Transverse colon (tissue), 4 donors: ENCODE measurements around the gene TMED1. TPM values are rescaled to one million over a fixed set of nuclear protein-coding genes. Genes with fewer than 3 reads are reported as not detected.
A peak's percentile ranks its signal among the peaks of the same experiment; 100 is the strongest.
"Not testable (repeated sequence)": the region's sequence is repeated elsewhere in the genome, so short reads cannot be mapped to it uniquely, and the experiment has no call there.

Experiments
- DNase-seq: peaks from one replicate; pipeline ENCODE4 v3.0.0-alpha.2; 2019
- H3K27ac ChIP-seq, 4 donors: fragments of 200-600 bp; sonication (generic); 2 replicates each; pipeline ENCODE4 v1.5.1; 2016 to 2018; ENCODE audit warnings: inconsistent platforms in 4 of 4
- H3K27me3 ChIP-seq: fragments of 200-600 bp; sonication (generic); 2 replicates; pipeline ENCODE4 v1.5.1; 2017; ENCODE audit warnings: inconsistent platforms
- H3K36me3 ChIP-seq, 4 donors: fragments of 200-600 bp; sonication (generic); 2 replicates each; pipeline ENCODE4 v1.5.1; 2017 to 2019; ENCODE audit warnings: inconsistent platforms in 4 of 4
- H3K4me1 ChIP-seq, 4 donors: fragments of 200-600 bp; sonication (generic); 2 replicates each; pipeline ENCODE4 v1.5.1; 2017 to 2020; ENCODE audit warnings: inconsistent platforms in 4 of 4
- H3K4me3 ChIP-seq, 4 donors: fragments of 200-600 bp; sonication (generic); 1 replicate in 1 of 4; 2 replicates in 3 of 4; pipeline versions ENCODE4 v1.5.1 to v1.6.1; 2017 to 2019; ENCODE audit warnings: inconsistent platforms in 4 of 4
- H3K9me3 ChIP-seq, 2 donors: fragments of 200-600 bp; sonication (generic); 2 replicates each; pipeline ENCODE4 v1.5.1; 2017 to 2019; ENCODE audit warnings: inconsistent platforms in 2 of 2
- CTCF ChIP-seq, 5 experiments: fragments of 200-600 bp in 3 of 5; fragments of 450-650 bp in 2 of 5; sonication (generic) in 3 of 5; IDR thresholded peaks; 1 replicate in 2 of 5; 2 replicates in 3 of 5; pipeline ENCODE4 v1.5.1; 2016 to 2017; ENCODE audit warnings: antibody characterized with exemption in 5 of 5, inconsistent platforms in 3 of 5, mild to moderate bottlenecking in 2 of 5, moderate library complexity in 1 of 5
- EP300 ChIP-seq: sonication (generic); formaldehyde crosslinking; IDR thresholded peaks from one replicate; pipeline ENCODE4 v1.6.1; 2017; ENCODE audit warnings: antibody characterized with exemption, low read depth
- POLR2A ChIP-seq: fragments of 450-650 bp; IDR thresholded peaks from one replicate; pipeline ENCODE4 v1.6.1; 2016; ENCODE audit warnings: antibody characterized with exemption, mild to moderate bottlenecking, moderate library complexity
- POLR2AphosphoS5 ChIP-seq, 3 donors: sonication (generic); formaldehyde crosslinking; IDR thresholded peaks; one replicate each; pipeline ENCODE4 v1.6.1; 2016; ENCODE audit warnings: antibody characterized with exemption in 3 of 3
- WGBS, 2 donors: methylation state at CpG; one replicate each; pipeline ENCODE4 v1.1.5; 2018; ENCODE audit warnings: low coverage in 1 of 2; 5-methylcytosine and 5-hydroxymethylcytosine counted together
- in situ Hi-C, 4 donors: fragments of 200-750 bp; cut with MboI; loops; one replicate each; pipeline versions ENCODE4 v1.15.0 to v1.15.1; 2017; ENCODE audit warnings: low sequenced_read_pairs in 3 of 4, low pct_ligation_motif_present in 1 of 4, low pct_unique_long_range_greater_than_20kb in 1 of 4
- intact Hi-C: fragments of 100-400 bp; cut with DNase I; formaldehyde crosslinking; loops from one replicate; pipeline ENCODE4 v1.15.1; 2023; ENCODE audit warnings: low total_unique reads
- total RNA-seq, 4 donors: library from RNA; depleted of rRNA; stranded (reverse); fragments of >200 nt; gene quantifications; one replicate each; pipeline ENCODE4 v1.1.0, GENCODE V29; 2016

The TMED1 gene
- total RNA-seq, 4 donors from 2014 or later, result 2.8 to 40.4 (median 24.4) TPM

GRCh38 chr19:10870955-10871603 lies 35.1 kb upstream of the TMED1 start, which contains the start of gene CARM1:
Gene CARM1 (plus strand): TSS chr19:10871553. CDS start chr19:10871703, 150 bp downstream.
- TF ChIP-seq POLR2AphosphoS5 (IDR thresholded peaks at IDR 0.05), result peak in 2 of 3 donors; percentile 12 to 42
- no peak for TF ChIP-seq POLR2A
- TF ChIP-seq CTCF (IDR thresholded peaks at IDR 0.05), result peak in 4 of 5 experiments; percentile 43 to 65 (median 55)
- TF ChIP-seq EP300, result no peak
- Histone ChIP-seq H3K4me1 (peaks cover 13 to 35% (median 25%) of the 10 kb centered on the region in 4 donors), H3K27me3 (no peaks in the 10 kb centered on the region), H3K4me3 (peak within 1 kb of the TSS; percentile 75 to 96 (median 89)), H3K27ac (peak within 1 kb of the TSS; percentile 90 to 97 (median 92)), H3K36me3 (no peaks in the 10 kb centered on the region), H3K9me3 (no peaks in the 10 kb centered on the region)
- DNase-seq, result peak; percentile 100
- intact Hi-C loops, result loop anchor here (10.0 kb wide), 1 partner anchor 54 kb away; the partner anchor contains the start of genes TIMM29 and YIPF2
- 3% methylated on average over 16 of the region's 99 CpGs; no CpG with 5 or more reads in 1 of the 2 donors for WGBS, 2 donors
- in situ Hi-C loops, result loop anchor here in 2 of 4 donors (25.0 kb wide), 1 partner anchor 159 kb away; the partner anchor contains the start of genes DNM2 (in 2 of the 2) and QTRT1 (in 2 of the 2)

GRCh38 chr19:10870501-10870954 lies 34.5 kb upstream of the TMED1 start:
- in situ Hi-C loops, result loop anchor here in 2 of 4 donors (25.0 kb wide), 1 partner anchor 158 kb away; the partner anchor contains the start of genes DNM2 (in 2 of the 2) and QTRT1 (in 2 of the 2)
- no peak for DNase-seq
- Histone ChIP-seq H3K9me3 (no peaks in the 10 kb centered on the region), H3K27ac (peak overlapping the region; percentile 77 to 90 (median 86)), H3K27me3 (no peaks in the 10 kb centered on the region), H3K36me3 (no peaks in the 10 kb centered on the region), H3K4me1 (peaks cover 11 to 31% (median 24%) of the 10 kb centered on the region in 4 donors), H3K4me3 (peak overlapping the region; percentile 32 to 58 (median 39))
- 2 to 3% methylated on average over 6 to 21 of the region's 22 CpGs for WGBS, 2 donors
- intact Hi-C loops, result loop anchor here (10.0 kb wide), 1 partner anchor 54 kb away; the partner anchor contains the start of genes TIMM29 and YIPF2
- TF ChIP-seq EP300 (no peak), POLR2A (peak; percentile 14)

GRCh38 chr19:10869872-10870311 lies 33.9 kb upstream of the TMED1 start:
- 93% methylated on average over 11 of the region's 11 CpGs; no CpG with 5 or more reads in 1 of the 2 donors for WGBS, 2 donors
- peak; percentile 32 for DNase-seq

GRCh38 chr19:10868872-10869547 lies 33.0 kb upstream of the TMED1 start:
- WGBS, 2 donors, result 83 to 88% methylated on average over 1 to 10 of the region's 10 CpGs
- Histone ChIP-seq H3K9me3 (no peaks in the 10 kb centered on the region), H3K36me3 (no peaks in the 10 kb centered on the region), H3K4me3 (no peak overlapping the region), H3K27me3 (no peaks in the 10 kb centered on the region), H3K27ac (no peak overlapping the region), H3K4me1 (peaks cover 9 to 29% (median 25%) of the 10 kb centered on the region in 4 donors)
- TF ChIP-seq POLR2AphosphoS5 (IDR thresholded peaks at IDR 0.05), result no peak
- no peak for TF ChIP-seq CTCF (IDR thresholded peaks at IDR 0.05)
- no peak for DNase-seq
- in situ Hi-C loops (loop anchor here in 3 of 4 donors (5.0 to 25.0 kb wide), 2 partner anchors 157 kb away; partner anchors contain the start of genes DNM2 (in 2 of the 3) and QTRT1 (in 2 of the 3)), intact Hi-C loops (no loop called here)

More at GRCh38 chr19:10869872-10870311, 33.9 kb upstream of the TMED1 start:
- peaks cover 11 to 30% (median 24%) of the 10 kb centered on the region in 4 donors for H3K4me1 ChIP-seq
- not testable (repeated sequence) for H3K4me3 ChIP-seq, H3K36me3 ChIP-seq, H3K9me3 ChIP-seq, H3K27me3 ChIP-seq
- intact Hi-C loops, result loop anchor here (10.0 kb wide), 1 partner anchor 55 kb away; the partner anchor contains the start of genes TIMM29 and YIPF2
- in situ Hi-C loops, result loop anchor here in 3 of 4 donors (5.0 to 25.0 kb wide), 2 partner anchors 158 kb away; partner anchors contain the start of genes DNM2 (in 2 of the 3) and QTRT1 (in 2 of the 3)
- H3K27ac ChIP-seq, result peak overlapping the region in 1 of 4 donors; percentile 77
